Hematopoietic multipotent progenitor cell treated with erythropoietin and hydrocortisone succinate and interleukin-3 and kit ligand, for 15 days (in vitro differentiated cells): ENCODE measurements around the gene TCERG1.

Source experiments
- DNase-seq: peaks from one replicate; pipeline ENCODE4 v3.0.0-alpha.2; 2015; ENCODE audit warnings: low spot score

Gene TCERG1

GRCh38 chr5:146446861-146447733, at the start of gene TCERG1:
Gene TCERG1, plus strand, starts transcription at chr5:146447333. Its CDS starts 17 bp downstream, at chr5:146447350.
- peak; percentile 100 for DNase-seq

DNA sequence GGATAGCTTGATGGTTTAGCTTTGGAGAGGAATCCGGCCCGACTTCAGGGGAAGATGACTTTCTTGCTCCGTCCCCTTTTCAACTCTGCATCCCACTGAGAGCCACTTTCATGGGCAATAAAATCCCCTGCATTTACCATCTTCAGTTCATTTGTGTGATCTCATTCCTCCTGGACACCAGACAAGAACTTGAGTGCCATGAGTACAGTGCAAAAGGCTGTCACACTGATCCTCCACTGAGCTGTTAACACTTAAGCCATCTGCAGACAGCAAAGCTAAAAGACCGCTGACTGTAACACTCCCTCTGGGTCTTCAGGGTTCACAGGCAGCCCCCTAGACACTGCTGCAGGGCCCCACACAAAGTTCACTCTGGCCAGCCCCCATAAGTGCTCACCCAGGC, 48.3 kb upstream of the TCERG1 start:
- no peak for DNase-seq

- DNase-seq: no peak
Measured at GRCh38 chr5:146399481-146399880, 47.7 kb upstream of the TCERG1 start.

GRCh38 chr5:146400201-146400600, 46.9 kb upstream of the TCERG1 start:
- DNase-seq: no peak

DNA sequence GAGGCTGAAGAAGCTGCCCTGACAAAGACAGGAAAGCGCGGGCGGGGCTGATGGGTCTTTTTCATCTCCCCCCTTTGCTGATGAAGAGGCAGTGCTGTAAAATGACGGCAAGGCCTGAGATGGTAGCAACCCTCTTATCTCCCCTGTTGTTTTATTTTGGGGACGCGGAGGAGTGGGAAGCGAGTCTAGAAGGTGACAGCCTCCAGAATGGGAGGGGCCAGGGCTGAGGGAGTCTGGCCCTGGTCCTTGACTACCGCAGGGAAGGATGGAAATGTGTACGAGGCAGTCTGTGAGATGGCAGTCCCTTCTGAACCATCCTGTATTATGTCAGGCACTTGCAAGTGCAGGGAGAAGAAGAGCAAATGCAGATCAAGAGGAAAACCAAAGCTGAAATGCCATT, 46.1 kb upstream of the TCERG1 start:
- DNase-seq: no peak

DNA sequence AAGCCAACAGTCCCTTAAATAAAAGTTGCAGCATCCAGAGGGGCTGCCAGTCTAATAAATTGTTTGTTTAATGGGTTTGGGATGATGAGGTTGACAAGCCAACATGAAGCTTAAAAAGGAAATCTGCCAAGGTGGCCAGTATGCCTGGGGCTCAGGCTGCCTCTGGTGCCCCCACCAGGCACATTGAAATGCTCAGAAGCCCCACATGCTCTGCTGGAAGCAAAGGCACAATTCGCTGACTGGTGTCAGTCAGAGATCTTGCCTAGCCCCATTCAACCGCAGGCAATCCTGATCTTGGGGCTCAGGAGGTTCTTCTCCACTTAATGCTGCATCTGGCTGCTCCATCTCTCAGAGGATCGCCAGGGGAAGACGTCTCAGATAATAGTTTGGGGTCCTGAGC, 44.2 kb upstream of the TCERG1 start:
- no peak for DNase-seq

GRCh38 chr5:146409054-146409671, 38.0 kb upstream of the TCERG1 start:
- DNase-seq: no peak

DNA sequence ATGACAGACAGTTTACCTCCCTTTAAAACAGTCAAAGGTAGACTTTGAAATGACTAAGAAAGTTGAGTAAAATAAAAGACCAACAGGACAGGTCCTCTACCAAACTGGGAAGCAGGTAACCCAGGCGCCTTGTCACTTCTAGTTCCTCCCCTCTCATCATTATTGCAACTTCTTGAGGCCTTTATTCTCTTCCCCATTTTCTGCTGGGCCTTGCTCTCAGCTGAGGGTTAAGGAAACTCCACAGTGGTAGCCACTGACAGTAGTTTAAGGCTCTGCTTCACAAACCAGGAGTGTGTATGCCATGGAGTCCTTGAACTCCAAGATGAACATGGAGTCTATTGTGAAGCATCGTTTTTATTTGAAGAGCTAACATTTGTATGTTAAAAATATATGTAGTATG, 36.9 kb upstream of the TCERG1 start:
- no peak for DNase-seq

DNA sequence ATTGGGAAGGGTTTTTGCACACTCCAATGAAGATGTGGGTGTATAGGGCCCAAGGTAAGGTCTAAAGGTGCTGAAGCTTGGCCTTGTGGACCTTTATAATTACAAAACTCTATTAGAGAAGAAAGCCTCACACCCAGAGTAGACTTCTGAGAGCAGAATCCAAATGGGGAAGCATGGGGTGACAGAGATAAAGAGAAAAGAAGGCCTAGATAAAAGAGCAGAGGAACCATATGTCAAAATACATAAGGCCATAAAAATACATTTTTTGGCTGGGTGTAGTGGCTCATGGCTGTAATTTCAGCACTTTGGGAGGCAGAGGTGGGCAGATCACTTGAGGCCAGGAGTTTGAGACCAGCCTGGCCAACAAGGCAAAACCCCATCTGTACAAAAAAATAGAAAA, 27.4 kb upstream of the TCERG1 start:
- DNase-seq: no peak

- DNase-seq: no peak
Measured at GRCh38 chr5:146425023-146425422, 22.1 kb upstream of the TCERG1 start.

- DNase-seq: no peak
Measured at GRCh38 chr5:146426305-146426704, 20.8 kb upstream of the TCERG1 start.

- peak; percentile 49 for DNase-seq
Measured at GRCh38 chr5:146426853-146427618, 20.1 kb upstream of the TCERG1 start.

DNA sequence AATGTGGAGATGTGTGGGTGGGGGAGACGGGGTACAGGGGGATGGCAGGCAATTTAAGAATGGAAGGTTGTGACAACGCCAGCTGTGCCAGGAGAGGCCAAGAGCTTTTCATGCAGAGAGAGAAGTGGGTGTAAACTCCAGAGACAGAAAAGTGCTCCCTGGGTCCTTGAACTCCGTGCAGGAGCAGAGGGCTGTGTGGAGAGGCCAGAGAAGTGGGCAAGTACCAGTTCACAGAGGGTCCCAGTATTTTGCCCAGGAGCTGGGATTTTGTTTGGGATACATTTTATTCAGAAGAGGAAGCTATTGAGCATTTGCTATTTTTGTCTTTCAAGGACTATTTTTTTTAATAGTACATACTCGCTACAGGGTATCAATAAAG, 19.5 kb upstream of the TCERG1 start:
- no peak for DNase-seq

GRCh38 chr5:146428658-146429057, 18.5 kb upstream of the TCERG1 start:
- DNase-seq: no peak

DNA sequence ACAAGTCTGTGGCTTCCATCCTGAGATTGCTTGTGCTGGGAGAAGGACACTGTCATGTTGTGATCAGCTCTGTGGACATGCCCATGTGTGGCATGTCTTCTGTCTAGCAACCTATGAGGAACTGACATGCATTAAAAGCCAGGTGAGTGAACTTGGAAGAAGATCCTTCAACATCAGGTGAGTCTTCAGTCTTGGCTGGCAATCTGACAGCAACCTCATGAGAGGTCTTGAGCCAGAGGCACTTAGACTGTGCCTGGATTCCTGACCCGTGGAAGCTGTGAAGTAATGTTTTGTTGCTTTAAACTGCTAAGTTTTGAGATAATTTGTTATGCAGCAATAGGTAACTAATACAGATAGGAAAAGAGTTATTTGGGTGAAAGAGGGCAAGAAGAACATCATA, 6.8 kb upstream of the TCERG1 start:
- no peak for DNase-seq

DNA sequence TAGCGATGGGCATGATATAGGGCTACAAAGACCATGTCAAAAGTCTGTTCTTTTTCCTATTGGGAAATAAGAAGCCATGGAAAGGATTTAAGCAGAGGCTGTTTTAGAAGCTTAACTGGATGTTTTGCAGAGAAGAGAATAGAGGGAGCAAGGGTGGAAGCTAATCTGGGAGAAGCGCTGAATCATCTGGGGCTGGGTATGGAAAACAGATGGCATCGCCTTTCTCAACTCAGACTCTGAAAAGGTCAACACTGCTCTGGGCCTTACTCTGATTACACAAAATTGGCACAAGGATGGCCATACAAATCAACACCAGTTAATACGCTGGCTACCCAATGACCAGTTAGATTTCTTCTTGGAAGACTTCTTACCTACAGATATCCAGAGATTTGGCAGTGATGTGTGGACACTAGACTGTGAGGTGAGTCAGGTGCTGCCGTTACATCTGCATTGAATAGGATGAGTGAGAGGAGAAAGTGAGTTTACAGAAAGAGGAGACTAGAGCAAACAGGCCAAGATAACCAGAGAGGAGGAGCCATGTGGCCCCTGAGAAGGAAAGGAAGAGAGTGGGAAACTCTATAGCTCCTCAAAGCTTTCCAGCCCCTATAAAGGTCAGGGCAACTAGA, 6.2 kb upstream of the TCERG1 start:
- no peak for DNase-seq

DNA sequence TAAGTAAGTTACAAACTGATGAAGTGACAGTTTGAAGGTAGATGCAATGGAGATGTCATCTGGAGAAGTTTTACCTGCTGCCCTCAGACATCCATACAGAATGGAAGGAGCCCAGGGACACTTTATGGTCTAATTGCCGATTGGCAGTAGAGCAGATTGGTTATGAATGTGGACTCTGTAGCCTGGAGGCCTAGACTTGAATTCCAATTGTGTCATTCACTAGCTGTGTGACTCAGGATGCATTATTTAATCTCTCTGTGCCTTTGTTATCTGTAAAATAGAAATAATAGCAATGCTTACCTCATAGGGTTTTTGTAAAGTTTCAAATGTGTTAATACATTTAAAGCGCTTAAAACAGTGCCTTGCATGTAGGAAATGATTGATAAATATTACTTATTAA, 5.2 kb upstream of the TCERG1 start:
- DNase-seq: no peak

- no peak for DNase-seq
Measured at GRCh38 chr5:146447734-146448380, 724 bp downstream of the TCERG1 start.

DNA sequence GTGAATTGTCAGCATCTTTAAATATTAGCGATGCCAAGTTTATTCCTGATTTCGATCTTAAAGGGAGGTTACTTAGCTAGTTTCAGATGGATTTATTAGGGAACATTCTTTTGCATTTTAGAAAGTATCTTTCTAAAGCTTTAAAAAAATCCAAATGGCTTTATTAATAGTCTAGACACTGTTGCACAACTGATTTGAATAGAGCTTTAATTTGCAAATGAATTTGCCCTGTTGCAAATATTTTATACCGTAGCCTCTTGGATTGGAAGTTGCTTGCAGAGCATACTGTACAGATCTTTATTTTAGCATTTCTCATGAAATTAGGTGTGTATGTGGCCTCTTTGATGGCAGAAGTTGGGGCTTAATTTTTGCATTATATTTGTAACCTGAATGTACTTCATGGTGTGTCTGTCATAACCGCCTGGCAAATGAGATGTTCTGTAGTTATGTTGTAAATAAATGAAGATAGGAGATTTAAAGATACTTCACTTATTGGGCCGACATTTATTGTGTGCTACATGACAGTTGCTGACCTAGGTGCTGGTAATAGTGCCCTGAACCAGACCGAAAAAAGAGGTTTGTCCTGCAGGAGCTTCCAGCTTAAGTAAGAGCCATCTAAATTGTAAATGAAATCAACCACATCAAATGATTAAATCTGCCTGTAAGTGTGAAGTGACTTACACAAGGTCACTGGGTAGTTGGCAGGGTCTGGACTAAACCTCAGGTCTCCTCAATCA, 1.8 kb downstream of the TCERG1 start:
- no peak for DNase-seq

GRCh38 chr5:146450002-146450401, 2.9 kb downstream of the TCERG1 start:
- DNase-seq: no peak

GRCh38 chr5:146451411-146451810, 4.3 kb downstream of the TCERG1 start:
- DNase-seq: no peak
